Naive thymus-derived CD4-positive, alpha-beta T cell (primary cell): ENCODE measurements around the gene DNAJC5G. TPM values are rescaled to one million over a fixed set of nuclear protein-coding genes. Genes with fewer than 3 reads are reported as not detected.

ENCODE experiments used
- ATAC-seq: fragments of 150-1000 bp; cut with Tn5 transposase; 2 replicates; pipeline ENCODE4 v1.10.0; 2021; ENCODE audit warnings: mild to moderate bottlenecking, moderate library complexity
- CTCF ChIA-PET: fragments of 350-600 bp; sonication (Branson Sonifier 250); formaldehyde crosslinking; loops from one replicate; lab custom pipeline; 2021; ENCODE audit warnings: antibody characterized with exemption; lab: Charles Lee
- POLR2A ChIA-PET: fragments of 350-600 bp; sonication (Branson Sonifier 250); formaldehyde crosslinking; loops from one replicate; lab custom pipeline; 2021; ENCODE audit warnings: antibody characterized with exemption, inconsistent platforms; lab: Charles Lee
- DNase-seq, 9 donors: peaks; one replicate each; pipeline versions ENCODE4 v3.0.0 to v3.0.0-alpha.2; 2020 to 2022; ENCODE audit warnings: mixed read lengths in 1 of 9
- H3K27ac ChIP-seq: one replicate; pipeline ENCODE4 v1.7.0; 2013; ENCODE audit warnings: mild to moderate bottlenecking, low read depth, low read length, moderate library complexity
- H3K27me3 ChIP-seq, 2 donors: one replicate each; pipeline ENCODE4 v1.7.0; 2013; ENCODE audit warnings: low read length in 2 of 2, mild to moderate bottlenecking in 2 of 2, moderate library complexity in 2 of 2; ENCODE audit not compliant: control insufficient read depth in 2 of 2, insufficient read depth in 2 of 2
- H3K36me3 ChIP-seq, 3 experiments: 1 replicate in 2 of 3; 2 replicates in 1 of 3; pipeline ENCODE4 v1.7.0; 2013; ENCODE audit warnings: low read length in 3 of 3, mild to moderate bottlenecking in 3 of 3, moderate library complexity in 1 of 3; ENCODE audit not compliant: insufficient read depth in 3 of 3, control insufficient read depth in 2 of 3
- H3K4me1 ChIP-seq, 2 donors: one replicate each; pipeline ENCODE4 v1.7.0; 2013; ENCODE audit warnings: low read length in 2 of 2, mild to moderate bottlenecking in 2 of 2, moderate library complexity in 1 of 2; ENCODE audit not compliant: control insufficient read depth in 2 of 2, insufficient read depth in 2 of 2
- H3K4me3 ChIP-seq: 2 replicates; pipeline ENCODE4 v1.7.0; 2013; ENCODE audit warnings: mild to moderate bottlenecking, low read length
- H3K9me3 ChIP-seq, 3 experiments: 1 replicate in 2 of 3; 2 replicates in 1 of 3; pipeline ENCODE4 v1.7.0; 2013; ENCODE audit warnings: low read length in 3 of 3; ENCODE audit not compliant: control insufficient read depth in 2 of 3
- H3K27ac Mint-ChIP-seq, 9 donors: one replicate each; pipeline ENCODE4 v1.8.0; 2020 to 2022; ENCODE audit warnings: mixed read lengths in 9 of 9, mild to moderate bottlenecking in 8 of 9, moderate library complexity in 5 of 9, inconsistent platforms in 2 of 9
- H3K27me3 Mint-ChIP-seq, 5 donors: one replicate each; pipeline ENCODE4 v1.8.0; 2021 to 2022; ENCODE audit warnings: mixed read lengths in 5 of 5, mild to moderate bottlenecking in 1 of 5
- H3K36me3 Mint-ChIP-seq, 5 donors: one replicate each; pipeline ENCODE4 v1.8.0; 2020 to 2022; ENCODE audit warnings: mixed read lengths in 5 of 5, mild to moderate bottlenecking in 3 of 5, inconsistent platforms in 1 of 5
- H3K4me1 Mint-ChIP-seq, 7 donors: one replicate each; pipeline ENCODE4 v1.8.0; 2020 to 2022; ENCODE audit warnings: mixed read lengths in 7 of 7, mild to moderate bottlenecking in 3 of 7, inconsistent platforms in 1 of 7
- H3K4me3 Mint-ChIP-seq, 10 donors: one replicate each; pipeline ENCODE4 v1.8.0; 2020 to 2022; ENCODE audit warnings: mild to moderate bottlenecking in 10 of 10, mixed read lengths in 10 of 10, moderate library complexity in 6 of 10, inconsistent platforms in 2 of 10
- H3K9me3 Mint-ChIP-seq, 11 donors: one replicate each; pipeline ENCODE4 v1.8.0; 2020 to 2022; ENCODE audit warnings: mixed read lengths in 11 of 11, mild to moderate bottlenecking in 4 of 11, inconsistent platforms in 1 of 11, moderate library complexity in 1 of 11
- intact Hi-C, 2 donors: fragments of 100-400 bp; cut with micrococcal nuclease; formaldehyde crosslinking; loops; one replicate each; pipeline ENCODE4 v1.15.1; 2023
- polyA plus RNA-seq, 2 donors: library from polyadenylated mRNA; unstranded; fragments of 300-500 nt; fragmentation: Illumina TruSeq; gene quantifications; one replicate each; pipeline ENCODE4 v1.2.3, GENCODE V29; 2021
- total RNA-seq, 6 experiments: library from RNA in 5 of 6; stranded (reverse) in 5 of 6; gene quantifications; 1 replicate in 5 of 6; 2 replicates in 1 of 6; pipeline ENCODE4 v1.2.3 and lab custom pipeline; 2021 to 2026

DNAJC5G gene
- total and polyA plus RNA-seq, 7 experiments from 2014 or later = not detected

DNA sequence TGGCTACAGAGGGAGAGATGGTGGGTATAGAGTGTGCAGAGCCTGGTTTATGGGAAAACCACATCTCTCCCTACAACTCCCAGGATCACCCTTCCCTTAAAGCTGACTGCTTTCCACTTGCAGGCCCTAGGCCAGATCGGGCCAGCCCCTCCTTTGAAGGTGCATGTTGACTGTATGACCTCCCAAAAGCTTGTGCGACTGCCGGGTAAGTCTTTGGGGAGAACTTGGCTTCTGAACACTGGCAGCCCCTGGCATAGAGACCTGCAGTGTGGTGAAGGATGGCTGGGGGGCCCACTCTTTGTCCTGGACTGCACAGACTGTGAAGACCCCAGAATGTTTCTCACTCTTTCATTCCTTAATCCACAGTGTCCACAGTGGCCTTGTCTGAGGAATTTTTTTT, 38.6 kb upstream of the DNAJC5G start:
- Mint-ChIP-seq H3K4me1 (peaks cover 0 to 7% (median 0%) of the 10 kb centered on the region in 7 donors), H3K27ac (no peak overlapping the region), H3K9me3 (no peaks in the 10 kb centered on the region), H3K4me3 (no peak overlapping the region), H3K36me3 (peaks cover 24 to 56% (median 27%) of the 10 kb centered on the region in 5 donors), H3K27me3 (no peaks in the 10 kb centered on the region)
- Histone ChIP-seq H3K36me3 (peaks cover 24 to 100% (median 33%) of the 10 kb centered on the region in 3 experiments), H3K9me3 (no peaks in the 10 kb centered on the region), H3K4me1 (no peaks in the 10 kb centered on the region), H3K4me3 (no peak overlapping the region), H3K27me3 (no peaks in the 10 kb centered on the region), H3K27ac (no peak overlapping the region)
- no peak for DNase-seq
- ChIA-PET CTCF (no interaction called here), POLR2A (no interaction called here)
- intact Hi-C loops = no loop called here
- no peak for ATAC-seq

GRCh38 chr2:27237341-27237945, 37.8 kb upstream of the DNAJC5G start:
- Mint-ChIP-seq H3K9me3 (no peaks in the 10 kb centered on the region), H3K27ac (no peak overlapping the region), H3K4me3 (no peak overlapping the region), H3K4me1 (peaks cover 0 to 14% (median 6%) of the 10 kb centered on the region in 7 donors), H3K27me3 (no peaks in the 10 kb centered on the region), H3K36me3 (peaks cover 22 to 58% (median 25%) of the 10 kb centered on the region in 5 donors)
- ATAC-seq (no peak), DNase-seq (no peak)
- POLR2A ChIA-PET = interaction anchor here (0.6 kb wide), 1 partner anchor 142 kb away, joined by 4 read pairs; no protein-coding TSS in a partner anchor
- H3K9me3 ChIP-seq = no peaks in the 10 kb centered on the region
- H3K4me1 ChIP-seq = no peaks in the 10 kb centered on the region
- no peaks in the 10 kb centered on the region for H3K27me3 ChIP-seq
- intact Hi-C loops = no loop called here
- CTCF ChIA-PET = no interaction called here
- H3K27ac ChIP-seq = no peak overlapping the region
- peaks cover 15 to 100% (median 32%) of the 10 kb centered on the region in 3 experiments for H3K36me3 ChIP-seq
- no peak overlapping the region for H3K4me3 ChIP-seq

DNA sequence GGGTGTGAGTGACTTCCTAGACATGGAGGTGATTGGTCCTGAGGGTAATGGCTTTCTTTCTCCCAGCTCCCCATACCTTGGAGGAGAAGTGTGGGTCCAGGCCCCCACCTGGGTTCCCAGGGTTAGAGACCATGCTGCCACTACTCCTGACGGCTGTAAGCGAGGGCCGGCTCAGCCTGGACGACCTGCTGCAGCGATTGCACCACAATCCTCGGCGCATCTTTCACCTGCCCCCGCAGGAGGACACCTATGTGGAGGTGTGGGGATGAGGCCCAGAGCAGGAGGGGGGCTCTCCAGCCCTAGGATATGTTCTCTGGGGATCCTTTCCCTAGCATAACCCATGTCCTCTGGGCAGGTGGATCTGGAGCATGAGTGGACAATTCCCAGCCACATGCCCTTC, 36.3 kb upstream of the DNAJC5G start:
- Histone ChIP-seq H3K36me3 (peaks cover 11 to 100% (median 28%) of the 10 kb centered on the region in 3 experiments), H3K4me3 (no peak overlapping the region), H3K4me1 (no peaks in the 10 kb centered on the region), H3K27me3 (no peaks in the 10 kb centered on the region), H3K9me3 (no peaks in the 10 kb centered on the region), H3K27ac (no peak overlapping the region)
- H3K36me3 Mint-ChIP-seq = peaks cover 12 to 52% (median 14%) of the 10 kb centered on the region in 5 donors
- no peaks in the 10 kb centered on the region for H3K9me3 Mint-ChIP-seq
- intact Hi-C loops = no loop called here
- no peak for ATAC-seq
- H3K27me3 Mint-ChIP-seq = no peaks in the 10 kb centered on the region
- ChIA-PET CTCF (no interaction called here), POLR2A (no interaction called here)
- H3K4me3 Mint-ChIP-seq = no peak overlapping the region
- no peak for DNase-seq
- H3K27ac Mint-ChIP-seq = peak overlapping the region in 1 of 9 donors; percentile 42
- H3K4me1 Mint-ChIP-seq = peaks cover 0 to 14% (median 6%) of the 10 kb centered on the region in 7 donors

DNA sequence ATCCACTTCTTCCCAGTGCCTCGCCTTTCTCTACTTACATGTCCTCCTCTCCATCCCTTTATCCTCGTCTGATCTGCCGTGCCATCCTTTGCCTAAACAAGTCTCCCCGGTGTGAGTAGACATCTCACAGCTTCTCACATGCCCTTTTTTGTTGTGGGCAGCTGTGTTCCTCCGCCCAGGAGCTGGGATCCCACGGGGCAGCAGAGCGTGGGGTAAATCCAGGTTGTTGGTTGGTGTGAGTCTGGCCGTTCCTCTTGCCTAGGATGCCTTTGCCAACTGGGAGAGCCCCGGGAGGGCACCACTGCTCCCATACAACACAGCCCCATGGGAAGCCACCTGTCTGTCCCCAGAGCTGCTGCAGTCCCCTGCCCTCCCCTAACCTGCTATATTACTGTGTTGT, 34.8 kb upstream of the DNAJC5G start:
- no peak for DNase-seq
- intact Hi-C loops = no loop called here
- no peaks in the 10 kb centered on the region for H3K4me1 ChIP-seq
- ChIA-PET CTCF (interaction anchor here (1.3 kb wide), 1 partner anchor 39 kb away, joined by 4 read pairs; no protein-coding TSS in a partner anchor), POLR2A (no interaction called here)
- H3K27ac ChIP-seq = no peak overlapping the region
- Mint-ChIP-seq H3K36me3 (peaks cover 7 to 46% (median 12%) of the 10 kb centered on the region in 5 donors), H3K9me3 (no peaks in the 10 kb centered on the region), H3K4me1 (peaks cover 0 to 14% (median 6%) of the 10 kb centered on the region in 7 donors), H3K27me3 (no peaks in the 10 kb centered on the region), H3K27ac (no peak overlapping the region), H3K4me3 (no peak overlapping the region)
- no peak overlapping the region for H3K4me3 ChIP-seq
- no peak for ATAC-seq
- H3K36me3 ChIP-seq = peaks cover 6 to 93% (median 22%) of the 10 kb centered on the region in 3 experiments
- no peaks in the 10 kb centered on the region for H3K9me3 ChIP-seq
- H3K27me3 ChIP-seq = no peaks in the 10 kb centered on the region

DNA sequence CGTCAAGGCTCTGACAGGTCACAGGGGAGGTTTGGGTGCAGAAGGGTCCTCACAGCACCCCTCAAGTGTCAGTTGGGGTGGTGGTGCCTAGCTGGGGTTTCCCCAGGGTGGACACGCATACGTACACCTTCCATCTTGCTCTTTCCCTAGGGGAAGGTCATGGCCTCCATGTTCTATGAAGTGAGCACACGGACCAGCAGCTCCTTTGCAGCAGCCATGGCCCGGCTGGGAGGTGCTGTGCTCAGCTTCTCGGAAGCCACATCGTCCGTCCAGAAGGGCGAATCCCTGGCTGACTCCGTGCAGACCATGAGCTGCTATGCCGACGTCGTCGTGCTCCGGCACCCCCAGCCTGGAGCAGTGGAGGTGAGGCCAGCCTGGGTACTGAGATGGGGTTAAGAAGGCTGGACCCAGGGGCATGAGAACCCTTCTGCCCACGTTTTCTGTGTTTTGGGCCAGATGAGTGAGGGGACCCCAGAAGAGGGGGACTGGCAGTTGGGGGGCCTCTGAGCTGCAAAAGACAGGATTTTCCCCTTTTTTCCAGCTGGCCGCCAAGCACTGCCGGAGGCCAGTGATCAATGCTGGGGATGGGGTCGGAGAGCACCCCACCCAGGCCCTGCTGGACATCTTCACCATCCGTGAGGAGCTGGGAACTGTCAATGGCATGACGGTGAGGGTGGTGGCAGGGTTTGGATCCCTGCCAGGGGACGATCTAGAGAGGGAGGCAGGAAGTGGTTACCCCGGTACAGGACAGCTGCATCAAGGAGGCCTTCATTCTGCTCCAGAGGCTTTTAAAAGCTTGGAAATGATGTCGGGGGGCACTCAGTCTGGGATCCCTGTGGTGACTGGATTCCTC, 33.2 kb upstream of the DNAJC5G start:
- peaks cover 0 to 14% (median 6%) of the 10 kb centered on the region in 7 donors for H3K4me1 Mint-ChIP-seq
- no peaks in the 10 kb centered on the region for H3K4me1 ChIP-seq
- no peak overlapping the region for H3K4me3 ChIP-seq
- H3K9me3 ChIP-seq = no peaks in the 10 kb centered on the region
- H3K36me3 Mint-ChIP-seq = peaks cover 3 to 41% (median 8%) of the 10 kb centered on the region in 5 donors
- no peaks in the 10 kb centered on the region for H3K27me3 Mint-ChIP-seq
- ATAC-seq (no peak), DNase-seq (peak in 1 of 9 donors; percentile 11)
- H3K27me3 ChIP-seq = no peaks in the 10 kb centered on the region
- H3K4me3 Mint-ChIP-seq = no peak overlapping the region
- ChIA-PET CTCF (interaction anchor here (0.6 to 1.4 kb wide), 3 partner anchors 37 to 78 kb away, joined by 3 to 5 read pairs (median 4); no protein-coding TSS in a partner anchor), POLR2A (no interaction called here)
- H3K9me3 Mint-ChIP-seq = no peaks in the 10 kb centered on the region
- peaks cover 0 to 77% (median 22%) of the 10 kb centered on the region in 3 experiments for H3K36me3 ChIP-seq
- peak overlapping the region; percentile 36 for H3K27ac ChIP-seq
- H3K27ac Mint-ChIP-seq = peak overlapping the region in 4 of 9 donors; percentile 28 to 62 (median 50)
- intact Hi-C loops = no loop called here

DNA sequence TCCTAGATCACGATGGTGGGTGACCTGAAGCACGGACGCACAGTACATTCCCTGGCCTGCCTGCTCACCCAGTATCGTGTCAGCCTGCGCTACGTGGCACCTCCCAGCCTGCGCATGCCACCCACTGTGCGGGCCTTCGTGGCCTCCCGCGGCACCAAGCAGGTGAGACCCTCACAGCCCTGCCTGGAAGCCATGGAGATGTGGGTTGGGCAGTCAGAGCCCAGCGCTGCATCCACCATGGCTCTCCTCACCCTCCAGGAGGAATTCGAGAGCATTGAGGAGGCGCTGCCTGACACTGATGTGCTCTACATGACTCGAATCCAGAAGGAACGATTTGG, 32.6 kb upstream of the DNAJC5G start:
- Mint-ChIP-seq H3K27ac (peak overlapping the region in 2 of 9 donors; percentile 28 to 54), H3K27me3 (no peaks in the 10 kb centered on the region), H3K4me1 (peaks cover 0 to 14% (median 6%) of the 10 kb centered on the region in 7 donors), H3K4me3 (no peak overlapping the region), H3K36me3 (peaks cover 0 to 36% (median 4%) of the 10 kb centered on the region in 5 donors), H3K9me3 (no peaks in the 10 kb centered on the region)
- DNase-seq (no peak), ATAC-seq (no peak)
- Histone ChIP-seq H3K9me3 (no peaks in the 10 kb centered on the region), H3K36me3 (peaks cover 0 to 71% (median 18%) of the 10 kb centered on the region in 3 experiments), H3K27me3 (no peaks in the 10 kb centered on the region), H3K4me3 (no peak overlapping the region), H3K4me1 (no peaks in the 10 kb centered on the region), H3K27ac (peak overlapping the region; percentile 36)
- POLR2A ChIA-PET = no interaction called here
- intact Hi-C loops = no loop called here
- CTCF ChIA-PET = interaction anchor here (0.6 to 1.4 kb wide), 2 partner anchors 55 to 79 kb away, joined by 3 to 5 read pairs; no protein-coding TSS in a partner anchor
